ENCODE results near the gene ARSG. TPM values are rescaled to one million over a fixed set of nuclear protein-coding genes. Genes with fewer than 3 reads are reported as not detected.

ARSG gene
- total and polyA plus RNA-seq, 2 of the 8 experiments (the other 6 are each of a cell fraction or from before 2014, with no cell fraction given), result 3.3 to 4.0 TPM

GRCh38 chr17:68383120-68383442 is 91.8 kb downstream of the ARSG start:
- H3K23me2 ChIP-seq (ENCODE audit: low read depth, low read length), result no peaks in the 10 kb centered on the region
- no peaks in the 10 kb centered on the region for H3K9me3 ChIP-seq (ENCODE audit: insufficient read depth in 2 of 2, low read depth in 1 of 2, low read length in 1 of 2)
- H3K79me2 ChIP-seq (ENCODE audit: control insufficient read depth in 1 of 2, insufficient read depth in 2 of 2, low read length in 2 of 2), result no peaks in the 10 kb centered on the region
- H3K56ac ChIP-seq (replicated peaks; ENCODE audit: insufficient read length, low read depth, low read length), result no peak overlapping the region
- H3K23ac ChIP-seq (ENCODE audit: insufficient read length), result no peak overlapping the region
- H2BK12ac ChIP-seq (ENCODE audit: low read depth, low read length), result no peak overlapping the region
- FAIRE-seq (no peak), DNase-seq (ENCODE audit: low read depth in 1 of 2, low spot score in 2 of 2) (no peak)
- H3K14ac ChIP-seq (ENCODE audit: insufficient read length), result no peak overlapping the region
- H2AFZ ChIP-seq (ENCODE audit: low read length), result no peak overlapping the region
- no peak overlapping the region for H2BK15ac ChIP-seq (ENCODE audit: low read length)
- H3K27me3 ChIP-seq (replicated peaks in 1 of 4; ENCODE audit: control insufficient read depth in 3 of 4, extremely low read depth in 1 of 4, insufficient read depth in 3 of 4, low read length in 3 of 4), result no peaks in the 10 kb centered on the region; a peak in 1 of 7 replicates
- CTCF ChIA-PET (ENCODE audit: partially characterized antibody), result interaction anchor here (0.6 to 2.9 kb wide), 5 partner anchors 16 to 1153 kb away, joined by 3 to 25 read pairs (median 4); no protein-coding TSS in a partner anchor
- no peak overlapping the region for H2AK5ac ChIP-seq (ENCODE audit: low read depth, low read length)
- no peak overlapping the region for H3K27ac ChIP-seq (ENCODE audit: low read depth, low read length)
- TF ChIP-seq E2F6 (IDR thresholded peaks at IDR 0.05) (no peak), GTF2F1 (IDR thresholded peaks at IDR 0.05; ENCODE audit: borderline replicate concordance, low read depth, low read length) (no peak), HDAC6 (IDR thresholded peaks at IDR 0.05; ENCODE audit: low read depth, low read length) (no peak), RXRA (IDR thresholded peaks at IDR 0.05; ENCODE audit: insufficient read depth, low read depth, low read length) (no peak), RAD21 (IDR thresholded peaks at IDR 0.05 in 1 of 2, conservative IDR thresholded peaks at IDR 0.05 in 1 of 2; ENCODE audit: low read depth in 2 of 2, low read length in 2 of 2) (no peak)
- H3K18ac ChIP-seq (ENCODE audit: extremely low read depth, low read length), result no peak overlapping the region
- no peak overlapping the region for H4K8ac ChIP-seq (ENCODE audit: extremely low read depth, insufficient read depth, low read length)
- no peak overlapping the region for H3K4me2 ChIP-seq (ENCODE audit: insufficient read depth in 1 of 2, low read depth in 2 of 2, low read length in 2 of 2)
- H2BK20ac ChIP-seq (ENCODE audit: low read length), result no peak overlapping the region
- H3K36me3 ChIP-seq (ENCODE audit: control insufficient read depth in 2 of 4, insufficient read depth in 4 of 4, low read length in 3 of 4), result no peaks in the 10 kb centered on the region
- no peaks in the 10 kb centered on the region for H4K20me1 ChIP-seq (replicated peaks in 1 of 2; ENCODE audit: control insufficient read depth in 1 of 2, insufficient read depth in 2 of 2, low read length in 2 of 2)
- H2BK120ac ChIP-seq (replicated peaks; ENCODE audit: low read depth, low read length), result no peak overlapping the region
- 79% methylated on average over 4 of the region's 4 CpGs; no CpG with 5 or more reads in 1 of the 2 experiments for WGBS, 2 experiments (ENCODE audit: extremely low coverage in 1 of 2, insufficient coverage in 1 of 2, insufficient read length in 1 of 2, insufficient replicate concordance in 2 of 2, low coverage in 1 of 2, low lambda C conversion rate in 2 of 2, missing lambda C conversion rate in 1 of 2)
- no peak overlapping the region for H3K4ac ChIP-seq (replicated peaks; ENCODE audit: insufficient read length, low read depth, low read length)
- H3K4me1 ChIP-seq (replicated peaks in 1 of 4; ENCODE audit: control insufficient read depth in 3 of 4, insufficient read depth in 4 of 4, low read length in 3 of 4), result peaks cover 4 to 11% (median 8%) of the 10 kb centered on the region in 4 experiments
- no peak overlapping the region for H4K91ac ChIP-seq (replicated peaks; ENCODE audit: insufficient read length, low read length)
- H4K5ac ChIP-seq (ENCODE audit: insufficient read length, low read depth, low read length), result no peak overlapping the region
- POLR2A ChIA-PET (ENCODE audit: partially characterized antibody), result no interaction called here
- no peak overlapping the region for H2BK5ac ChIP-seq (ENCODE audit: low read depth, low read length)
- no peaks in the 10 kb centered on the region for H3K79me1 ChIP-seq (ENCODE audit: low read depth, low read length)
- no peak overlapping the region for H3K4me3 ChIP-seq (ENCODE audit: extremely low read depth in 1 of 4, insufficient read depth in 2 of 4, low read depth in 3 of 4, low read length in 4 of 4)
- no peak overlapping the region for H3K9ac ChIP-seq (replicated peaks in 1 of 4; ENCODE audit: extremely low read depth in 1 of 4, low read depth in 3 of 4, low read length in 3 of 4)

Measured in H1 (cell line).